H9 (cell line): ENCODE data around the gene ALDH1A1. TPM values are rescaled to one million over a fixed set of nuclear protein-coding genes. Genes with fewer than 3 reads are reported as not detected.

Experiments
- DNase-seq: peaks from one replicate; pipeline ENCODE4 v3.0.0-alpha.2; 2017
- H2AFZ ChIP-seq: one replicate; pipeline ENCODE4 v1.6.1; 2013; ENCODE audit warnings: mild to moderate bottlenecking, low read length, control low read depth, moderate library complexity
- H2AK5ac ChIP-seq: 2 replicates; pipeline ENCODE4 v1.6.1; 2013; ENCODE audit warnings: low read length, control low read depth, mixed read lengths; ENCODE audit not compliant: insufficient read length
- H2BK120ac ChIP-seq: one replicate; pipeline ENCODE4 v1.6.1; 2013; ENCODE audit warnings: low read depth, mild to moderate bottlenecking, low read length, control low read depth, inconsistent platforms; ENCODE audit not compliant: poor library complexity, severe bottlenecking
- H2BK12ac ChIP-seq: 2 replicates; pipeline ENCODE4 v1.6.1; 2013; ENCODE audit warnings: low read length, control low read depth, mixed read lengths, low read depth; ENCODE audit not compliant: insufficient read length
- H2BK15ac ChIP-seq: 2 replicates; pipeline ENCODE4 v1.6.1; 2013; ENCODE audit warnings: low read depth, low read length, control low read depth
- H2BK20ac ChIP-seq: one replicate; pipeline ENCODE4 v1.6.1; 2013; ENCODE audit warnings: low read depth, mild to moderate bottlenecking, low read length, control low read depth, inconsistent platforms; ENCODE audit not compliant: poor library complexity, severe bottlenecking
- H2BK5ac ChIP-seq: 2 replicates; pipeline ENCODE4 v1.6.1; 2013; ENCODE audit warnings: low read length, control low read depth, mixed read lengths; ENCODE audit not compliant: insufficient read length
- H3K14ac ChIP-seq: 2 replicates; pipeline ENCODE4 v1.6.1; 2013; ENCODE audit warnings: low read length, control low read depth; ENCODE audit not compliant: insufficient read depth
- H3K18ac ChIP-seq: 2 replicates; pipeline ENCODE4 v1.6.1; 2013; ENCODE audit warnings: low read depth, mild to moderate bottlenecking, mixed read lengths, low read length, control low read depth; ENCODE audit not compliant: insufficient read length
- H3K23ac ChIP-seq: 2 replicates; pipeline ENCODE4 v1.6.1; 2013; ENCODE audit warnings: low read length, control low read depth, mixed read lengths, low read depth; ENCODE audit not compliant: insufficient read length
- H3K23me2 ChIP-seq: 2 replicates; pipeline ENCODE4 v1.6.1; 2013; ENCODE audit warnings: low read depth, mild to moderate bottlenecking, mixed read lengths, low read length, control low read depth; ENCODE audit not compliant: insufficient read length, poor library complexity, severe bottlenecking
- H3K27ac ChIP-seq: 2 replicates; pipeline ENCODE4 v1.5.1; 2013; ENCODE audit warnings: low read length, control low read depth, mixed read lengths, low read depth; ENCODE audit not compliant: insufficient read length
- H3K27me3 ChIP-seq: 2 replicates; pipeline ENCODE4 v1.6.1; 2013; ENCODE audit warnings: low read length, control low read depth, inconsistent platforms; ENCODE audit not compliant: insufficient read depth
- H3K4ac ChIP-seq: 2 replicates; pipeline ENCODE4 v1.6.1; 2013; ENCODE audit warnings: low read depth, mild to moderate bottlenecking, control low read depth, inconsistent platforms, low read length, moderate library complexity
- H3K4me1 ChIP-seq: 2 replicates; pipeline ENCODE4 v1.6.1; 2013; ENCODE audit warnings: low read length, control low read depth, inconsistent platforms; ENCODE audit not compliant: insufficient read depth
- H3K4me2 ChIP-seq: 2 replicates; pipeline ENCODE4 v1.6.1; 2013; ENCODE audit warnings: low read length, control low read depth, mixed read lengths; ENCODE audit not compliant: insufficient read length, insufficient read depth
- H3K56ac ChIP-seq: 2 replicates; pipeline ENCODE4 v1.6.1; 2013; ENCODE audit warnings: low read depth, mild to moderate bottlenecking, mixed read lengths, low read length, control low read depth; ENCODE audit not compliant: insufficient read length
- H3K79me1 ChIP-seq: 2 replicates; pipeline ENCODE4 v1.6.1; 2013; ENCODE audit warnings: low read depth, mild to moderate bottlenecking, moderate library complexity, low read length, control low read depth, inconsistent platforms; ENCODE audit not compliant: insufficient read depth, poor library complexity, severe bottlenecking
- H3K79me2 ChIP-seq: 2 replicates; pipeline ENCODE4 v1.6.1; 2013; ENCODE audit warnings: low read length, control low read depth, inconsistent platforms; ENCODE audit not compliant: insufficient read depth
- H3K9ac ChIP-seq: 2 replicates; pipeline ENCODE4 v1.6.1; 2013; ENCODE audit warnings: low read length, control low read depth, mixed read lengths; ENCODE audit not compliant: insufficient read length; ENCODE audit errors: extremely low read depth
- H3K9me3 ChIP-seq: one replicate; pipeline ENCODE4 v1.6.1; 2013; ENCODE audit warnings: low read depth, low read length, inconsistent platforms; ENCODE audit not compliant: control insufficient read depth
- H3T11ph ChIP-seq: one replicate; pipeline ENCODE4 v1.6.1; 2013; ENCODE audit warnings: mild to moderate bottlenecking, low read length, control low read depth, inconsistent platforms
- H4K20me1 ChIP-seq: one replicate; pipeline ENCODE4 v1.6.1; 2013; ENCODE audit not compliant: control insufficient read depth, insufficient read length, insufficient read depth
- H4K5ac ChIP-seq: 2 replicates; pipeline ENCODE4 v1.6.1; 2013; ENCODE audit warnings: low read depth, mild to moderate bottlenecking, mixed read lengths, low read length, control low read depth; ENCODE audit not compliant: insufficient read length
- H4K8ac ChIP-seq: replicated peaks from 2 replicates; pipeline ENCODE4 v1.6.1; 2013; ENCODE audit warnings: low read length, control low read depth, mixed read lengths, low read depth; ENCODE audit not compliant: insufficient read length
- H4K91ac ChIP-seq: 2 replicates; pipeline ENCODE4 v1.6.1; 2013; ENCODE audit warnings: low read depth, mild to moderate bottlenecking, moderate library complexity, mixed read lengths, low read length, control low read depth; ENCODE audit not compliant: insufficient read length
- H3K27ac Mint-ChIP-seq, 3 experiments: 2 replicates in 2 of 3; 3 replicates in 1 of 3; pipeline ENCODE4 v1.8.0; 2020 to 2021; ENCODE audit warnings: mixed read lengths in 3 of 3, mild to moderate bottlenecking in 1 of 3, moderate library complexity in 1 of 3
- H3K27me3 Mint-ChIP-seq: 2 replicates; pipeline ENCODE4 v1.8.0; 2021; ENCODE audit warnings: low read depth, mild to moderate bottlenecking, moderate library complexity, mixed read lengths
- H3K36me3 Mint-ChIP-seq, 3 experiments: 2 replicates in 2 of 3; 3 replicates in 1 of 3; pipeline ENCODE4 v1.8.0; 2020 to 2021; ENCODE audit warnings: low read depth in 3 of 3, mixed read lengths in 3 of 3; ENCODE audit not compliant: insufficient read depth in 1 of 3
- H3K4me1 Mint-ChIP-seq, 2 experiments: 2 replicates each; pipeline ENCODE4 v1.8.0; 2020; ENCODE audit warnings: mixed read lengths in 2 of 2
- H3K4me3 Mint-ChIP-seq, 2 experiments: 2 replicates in 1 of 2; 3 replicates in 1 of 2; pipeline ENCODE4 v1.8.0; 2020 to 2021; ENCODE audit warnings: mild to moderate bottlenecking in 2 of 2, mixed read lengths in 2 of 2, moderate library complexity in 1 of 2
- H3K9me3 Mint-ChIP-seq, 2 experiments: 2 replicates in 1 of 2; 3 replicates in 1 of 2; pipeline ENCODE4 v1.8.0; 2020; ENCODE audit warnings: mild to moderate bottlenecking in 2 of 2, mixed read lengths in 2 of 2, moderate library complexity in 1 of 2
- WGBS: extraction: QIAGEN DNeasy Blood & Tissue Kit; methylation state at CpG from one replicate; pipeline ENCODE4 v1.1.7; 2013; ENCODE audit warnings: missing lambda C conversion rate, low lambda C conversion rate, mixed read lengths; ENCODE audit not compliant: insufficient read length; ENCODE audit errors: extremely low coverage; 5-methylcytosine and 5-hydroxymethylcytosine counted together
- total RNA-seq: library from RNA; stranded (reverse); gene quantifications from 2 replicates; pipeline ENCODE4 v1.2.1, GENCODE V29; 2021
- TF ChIP-seq, protein P1 (sequence below): fragments of 200-600 bp; sonication (generic); conservative IDR thresholded peaks from 3 replicates; pipeline ENCODE4 v1.8.0; 2021; ENCODE audit warnings: antibody characterized with exemption, mild to moderate bottlenecking

Gene ALDH1A1
- total RNA-seq, 1 experiment from 2014 or later: 1.1 TPM

DNA sequence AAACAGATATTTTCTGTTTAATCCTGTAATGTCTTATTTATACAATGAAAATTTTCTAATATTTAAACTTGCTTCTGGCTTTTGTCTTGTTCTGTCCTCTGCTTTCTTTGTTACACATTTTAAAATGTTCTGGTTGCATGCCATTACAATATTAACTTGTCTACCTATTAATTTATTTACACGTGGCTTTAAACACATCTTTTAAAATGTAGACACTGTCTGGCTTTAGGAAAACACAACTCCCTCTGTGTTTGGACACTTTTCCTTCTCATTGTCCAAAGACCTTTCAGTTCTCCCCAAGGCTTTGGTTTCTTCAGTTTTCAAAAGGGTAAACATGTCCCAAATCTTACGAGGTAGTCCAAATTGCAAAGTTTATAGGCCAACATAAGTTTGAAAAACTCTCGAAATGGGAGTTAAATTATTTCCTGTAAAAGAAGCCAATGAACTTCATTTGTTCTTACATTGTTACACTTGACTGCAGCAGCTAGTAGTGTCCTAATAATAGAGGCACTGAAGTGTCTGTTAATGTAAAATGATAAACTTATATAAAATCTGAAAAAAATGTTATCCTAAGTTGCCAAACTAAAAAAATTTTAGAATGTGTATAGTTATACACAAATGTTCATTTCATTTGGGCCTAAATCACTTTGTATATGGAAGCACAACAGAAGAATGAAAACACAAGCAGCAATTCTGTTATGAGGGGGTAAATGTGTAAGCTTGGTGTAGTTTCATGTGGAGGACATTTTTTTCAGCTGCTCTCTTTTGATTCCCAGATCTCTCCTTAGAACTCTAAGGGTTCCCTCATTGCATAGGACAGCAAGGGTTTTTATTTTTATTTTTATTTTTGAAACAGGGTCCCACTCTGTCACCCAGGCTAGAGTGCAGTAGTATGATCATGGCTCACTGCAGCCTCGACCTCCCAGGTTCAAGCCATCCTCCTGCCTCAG lies 53.8 kb downstream of the ALDH1A1 start:
- no peak overlapping the region for H2BK20ac ChIP-seq
- no peak overlapping the region for H3K4me2 ChIP-seq
- no peak overlapping the region for H3K9ac ChIP-seq
- no peak overlapping the region for H4K5ac ChIP-seq
- no peak overlapping the region for H3K56ac ChIP-seq
- H4K20me1 ChIP-seq: no peaks in the 10 kb centered on the region
- WGBS: no CpG with 5 or more reads among the region's 4 CpGs
- H2BK120ac ChIP-seq: no peak overlapping the region
- H3K27ac Mint-ChIP-seq: no peak overlapping the region
- TF ChIP-seq, protein P1, sequence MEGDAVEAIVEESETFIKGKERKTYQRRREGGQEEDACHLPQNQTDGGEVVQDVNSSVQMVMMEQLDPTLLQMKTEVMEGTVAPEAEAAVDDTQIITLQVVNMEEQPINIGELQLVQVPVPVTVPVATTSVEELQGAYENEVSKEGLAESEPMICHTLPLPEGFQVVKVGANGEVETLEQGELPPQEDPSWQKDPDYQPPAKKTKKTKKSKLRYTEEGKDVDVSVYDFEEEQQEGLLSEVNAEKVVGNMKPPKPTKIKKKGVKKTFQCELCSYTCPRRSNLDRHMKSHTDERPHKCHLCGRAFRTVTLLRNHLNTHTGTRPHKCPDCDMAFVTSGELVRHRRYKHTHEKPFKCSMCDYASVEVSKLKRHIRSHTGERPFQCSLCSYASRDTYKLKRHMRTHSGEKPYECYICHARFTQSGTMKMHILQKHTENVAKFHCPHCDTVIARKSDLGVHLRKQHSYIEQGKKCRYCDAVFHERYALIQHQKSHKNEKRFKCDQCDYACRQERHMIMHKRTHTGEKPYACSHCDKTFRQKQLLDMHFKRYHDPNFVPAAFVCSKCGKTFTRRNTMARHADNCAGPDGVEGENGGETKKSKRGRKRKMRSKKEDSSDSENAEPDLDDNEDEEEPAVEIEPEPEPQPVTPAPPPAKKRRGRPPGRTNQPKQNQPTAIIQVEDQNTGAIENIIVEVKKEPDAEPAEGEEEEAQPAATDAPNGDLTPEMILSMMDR: no peak
- no peaks in the 10 kb centered on the region for H3K79me2 ChIP-seq
- H3K4ac ChIP-seq: no peak overlapping the region
- no peaks in the 10 kb centered on the region for H3K27me3 Mint-ChIP-seq
- no peaks in the 10 kb centered on the region for H3K9me3 ChIP-seq
- no peak overlapping the region for H3T11ph ChIP-seq
- no peak overlapping the region for H2BK15ac ChIP-seq
- H3K36me3 Mint-ChIP-seq: no peaks in the 10 kb centered on the region
- H3K4me3 Mint-ChIP-seq: no peak overlapping the region
- no peak overlapping the region for H3K23ac ChIP-seq
- no peak overlapping the region for H3K27ac ChIP-seq
- H2AK5ac ChIP-seq: no peak overlapping the region
- no peaks in the 10 kb centered on the region for H3K79me1 ChIP-seq
- no peak overlapping the region for H2BK12ac ChIP-seq
- H4K8ac ChIP-seq: no peak overlapping the region
- no peaks in the 10 kb centered on the region for H3K27me3 ChIP-seq
- DNase-seq: no peak
- no peaks in the 10 kb centered on the region for H3K9me3 Mint-ChIP-seq
- H3K4me1 ChIP-seq: no peaks in the 10 kb centered on the region
- H3K14ac ChIP-seq: no peak overlapping the region
- peaks cover 9 to 10% of the 10 kb centered on the region in 2 experiments for H3K4me1 Mint-ChIP-seq
- no peak overlapping the region for H2BK5ac ChIP-seq
- no peaks in the 10 kb centered on the region for H3K23me2 ChIP-seq
- no peak overlapping the region for H3K18ac ChIP-seq
- no peak overlapping the region for H2AFZ ChIP-seq
- H4K91ac ChIP-seq: no peak overlapping the region
